Activated T-helper 2 cell treated with anti-CD3 and anti-CD28 coated beads, Interferon-gamma antibody, Interleukin-2, Interleukin-4, amounts not matched to agents 10 μg/mL and 5 μg/mL and 100 μg/mL, durations not matched to agents 14 hours and 24 hours and 36 hours (primary cell): Measurements from ENCODE around the gene ARHGAP24. TPM values are rescaled to one million over a fixed set of nuclear protein-coding genes. Genes with fewer than 3 reads are reported as not detected.

Experiments used
- DNase-seq: peaks from one replicate; pipeline ENCODE4 v3.0.0; 2021; ENCODE audit warnings: low spot score
- H3K27ac Mint-ChIP-seq: one replicate; pipeline ENCODE4 v1.8.0; 2021; ENCODE audit warnings: mixed read lengths
- H3K27me3 Mint-ChIP-seq: one replicate; pipeline ENCODE4 v1.8.0; 2021; ENCODE audit warnings: low read depth, mixed read lengths
- H3K36me3 Mint-ChIP-seq: one replicate; pipeline ENCODE4 v1.8.0; 2021; ENCODE audit warnings: low read depth, mixed read lengths
- H3K4me1 Mint-ChIP-seq: one replicate; pipeline ENCODE4 v1.8.0; 2021; ENCODE audit warnings: low read depth, mixed read lengths
- H3K4me3 Mint-ChIP-seq: one replicate; pipeline ENCODE4 v1.8.0; 2021; ENCODE audit warnings: low read depth, mild to moderate bottlenecking, moderate library complexity, mixed read lengths
- H3K9me3 Mint-ChIP-seq: one replicate; pipeline ENCODE4 v1.8.0; 2021; ENCODE audit warnings: mixed read lengths
- intact Hi-C: fragments of 100-400 bp; cut with micrococcal nuclease; formaldehyde crosslinking; loops from one replicate; pipeline ENCODE4 v1.15.1; 2023
- total RNA-seq: library from RNA; stranded (reverse); gene quantifications from 2 replicates; pipeline ENCODE4 v1.2.3, GENCODE V29; 2022

The ARHGAP24 gene
- total RNA-seq, 1 donor from 2014 or later: not detected

DNA sequence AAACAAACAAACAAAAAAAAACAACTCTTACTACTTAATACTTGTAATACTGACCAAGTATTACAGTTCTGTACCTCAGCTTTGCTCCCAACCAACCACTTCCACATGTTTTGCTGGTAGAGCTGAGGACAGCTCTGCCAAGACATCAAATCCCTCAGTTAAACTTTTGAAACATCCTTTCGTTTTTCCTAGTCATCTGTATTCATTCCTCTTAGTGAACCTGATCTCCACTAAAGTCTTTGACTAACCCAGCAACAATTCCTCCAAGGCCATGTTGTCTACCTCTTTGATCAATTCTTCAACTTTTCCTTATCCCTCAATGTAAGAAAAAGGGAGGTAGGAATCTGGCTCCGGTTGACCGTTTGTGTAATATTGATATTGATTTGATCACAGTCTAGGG lies 247.5 kb downstream of the ARHGAP24 start:
- H3K4me3 Mint-ChIP-seq: no peak overlapping the region
- no peaks in the 10 kb centered on the region for H3K27me3 Mint-ChIP-seq
- no peak for DNase-seq
- intact Hi-C loops: no loop called here
- no peaks in the 10 kb centered on the region for H3K9me3 Mint-ChIP-seq
- H3K4me1 Mint-ChIP-seq: no peaks in the 10 kb centered on the region
- H3K36me3 Mint-ChIP-seq: no peaks in the 10 kb centered on the region
- no peak overlapping the region for H3K27ac Mint-ChIP-seq

GRCh38 chr4:85722807-85723206 lies 247.9 kb downstream of the ARHGAP24 start:
- intact Hi-C loops: no loop called here
- H3K4me3 Mint-ChIP-seq: no peak overlapping the region
- H3K9me3 Mint-ChIP-seq: no peaks in the 10 kb centered on the region
- H3K27ac Mint-ChIP-seq: no peak overlapping the region
- no peaks in the 10 kb centered on the region for H3K36me3 Mint-ChIP-seq
- no peaks in the 10 kb centered on the region for H3K27me3 Mint-ChIP-seq
- no peak for DNase-seq
- H3K4me1 Mint-ChIP-seq: no peaks in the 10 kb centered on the region

GRCh38 chr4:85724791-85725563 lies 250.0 kb downstream of the ARHGAP24 start:
- no peaks in the 10 kb centered on the region for H3K4me1 Mint-ChIP-seq
- intact Hi-C loops: no loop called here
- H3K27ac Mint-ChIP-seq: no peak overlapping the region

DNA sequence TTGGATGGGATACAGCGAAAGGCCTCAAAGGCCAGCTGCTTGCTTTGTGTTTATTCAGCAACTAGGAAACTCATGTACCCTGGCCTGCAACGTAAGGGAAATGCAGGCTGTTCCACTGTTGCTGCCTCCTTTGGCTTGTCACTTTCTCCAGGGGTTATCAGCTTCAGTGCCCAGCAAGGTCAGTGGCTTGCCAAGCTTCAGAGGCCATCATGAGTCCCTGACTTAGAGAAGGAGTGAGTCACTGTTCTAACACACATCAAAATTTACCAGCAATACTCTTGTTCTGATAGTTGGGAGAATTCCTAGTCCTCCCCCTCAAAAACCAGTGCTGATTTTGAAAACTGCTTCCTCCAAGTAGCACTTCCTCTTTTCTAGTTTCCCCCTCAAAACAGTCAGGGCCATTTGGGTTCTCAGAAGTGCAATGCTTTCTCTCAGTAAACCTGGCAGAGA lies 250.8 kb downstream of the ARHGAP24 start:
- H3K4me1 Mint-ChIP-seq: no peaks in the 10 kb centered on the region
- H3K27me3 Mint-ChIP-seq: no peaks in the 10 kb centered on the region
- H3K36me3 Mint-ChIP-seq: no peaks in the 10 kb centered on the region
- intact Hi-C loops: no loop called here
- no peak overlapping the region for H3K4me3 Mint-ChIP-seq
- H3K27ac Mint-ChIP-seq: no peak overlapping the region
- no peaks in the 10 kb centered on the region for H3K9me3 Mint-ChIP-seq
- DNase-seq: no peak

More at GRCh38 chr4:85724791-85725563, 250.0 kb downstream of the ARHGAP24 start:
- Mint-ChIP-seq H3K27me3 (no peaks in the 10 kb centered on the region), H3K4me3 (no peak overlapping the region), H3K36me3 (no peaks in the 10 kb centered on the region), H3K9me3 (no peaks in the 10 kb centered on the region)
- DNase-seq: no peak

- Mint-ChIP-seq H3K27me3 (no peaks in the 10 kb centered on the region), H3K36me3 (no peaks in the 10 kb centered on the region), H3K27ac (no peak overlapping the region), H3K4me3 (no peak overlapping the region), H3K4me1 (no peaks in the 10 kb centered on the region), H3K9me3 (no peaks in the 10 kb centered on the region)
- intact Hi-C loops: no loop called here
- no peak for DNase-seq
These were observed 251.6 kb downstream of the ARHGAP24 start for GRCh38 chr4:85726555-85726954.

GRCh38 chr4:85728464-85728863 lies 253.5 kb downstream of the ARHGAP24 start:
- H3K9me3 Mint-ChIP-seq: no peaks in the 10 kb centered on the region
- intact Hi-C loops: no loop called here
- no peaks in the 10 kb centered on the region for H3K4me1 Mint-ChIP-seq

GRCh38 chr4:85732124-85732523 lies 257.2 kb downstream of the ARHGAP24 start:
- intact Hi-C loops: no loop called here
- Mint-ChIP-seq H3K27ac (no peak overlapping the region), H3K36me3 (no peaks in the 10 kb centered on the region), H3K4me1 (no peaks in the 10 kb centered on the region), H3K9me3 (no peaks in the 10 kb centered on the region), H3K4me3 (no peak overlapping the region), H3K27me3 (no peaks in the 10 kb centered on the region)
- no peak for DNase-seq

More at GRCh38 chr4:85728464-85728863, 253.5 kb downstream of the ARHGAP24 start:
- H3K27me3 Mint-ChIP-seq: no peaks in the 10 kb centered on the region
- DNase-seq: no peak
- no peak overlapping the region for H3K27ac Mint-ChIP-seq
- no peaks in the 10 kb centered on the region for H3K36me3 Mint-ChIP-seq
- no peak overlapping the region for H3K4me3 Mint-ChIP-seq

GRCh38 chr4:85733798-85734197 lies 258.8 kb downstream of the ARHGAP24 start:
- no peak for DNase-seq
- Mint-ChIP-seq H3K9me3 (no peaks in the 10 kb centered on the region), H3K36me3 (no peaks in the 10 kb centered on the region), H3K27ac (no peak overlapping the region), H3K27me3 (no peaks in the 10 kb centered on the region), H3K4me1 (no peaks in the 10 kb centered on the region), H3K4me3 (no peak overlapping the region)
- intact Hi-C loops: no loop called here

DNA sequence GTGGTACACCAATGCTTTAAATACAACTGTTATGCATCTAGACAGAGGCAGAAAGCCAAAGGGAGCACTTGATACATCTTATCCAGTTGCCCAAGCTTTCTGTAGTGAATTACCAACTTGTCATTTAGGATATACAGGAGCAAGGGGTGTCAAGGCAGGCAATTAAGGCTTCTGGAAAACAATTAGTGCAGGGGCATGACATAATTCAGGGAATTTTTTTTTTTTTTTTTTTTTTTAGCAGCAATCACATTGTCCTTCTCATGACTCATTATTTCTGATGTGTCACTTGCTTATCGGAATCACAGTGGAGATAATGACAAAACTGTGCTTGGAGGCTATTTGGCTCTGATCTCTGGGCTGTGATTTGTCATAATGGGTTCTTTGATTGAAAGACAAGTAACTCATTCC lies 259.5 kb downstream of the ARHGAP24 start:
- Mint-ChIP-seq H3K36me3 (no peaks in the 10 kb centered on the region), H3K4me1 (no peaks in the 10 kb centered on the region), H3K4me3 (no peak overlapping the region), H3K9me3 (no peaks in the 10 kb centered on the region), H3K27ac (no peak overlapping the region), H3K27me3 (no peaks in the 10 kb centered on the region)
- intact Hi-C loops: no loop called here
- no peak for DNase-seq

GRCh38 chr4:85736571-85736970 lies 261.6 kb downstream of the ARHGAP24 start:
- H3K9me3 Mint-ChIP-seq: no peaks in the 10 kb centered on the region
- no peaks in the 10 kb centered on the region for H3K36me3 Mint-ChIP-seq
- intact Hi-C loops: no loop called here
- no peak overlapping the region for H3K27ac Mint-ChIP-seq
- no peaks in the 10 kb centered on the region for H3K27me3 Mint-ChIP-seq
- H3K4me3 Mint-ChIP-seq: no peak overlapping the region
- no peaks in the 10 kb centered on the region for H3K4me1 Mint-ChIP-seq
- DNase-seq: no peak

GRCh38 chr4:85737254-85737653 lies 262.3 kb downstream of the ARHGAP24 start:
- Mint-ChIP-seq H3K27me3 (no peaks in the 10 kb centered on the region), H3K36me3 (no peaks in the 10 kb centered on the region), H3K4me1 (no peaks in the 10 kb centered on the region), H3K4me3 (no peak overlapping the region), H3K9me3 (no peaks in the 10 kb centered on the region), H3K27ac (no peak overlapping the region)
- intact Hi-C loops: no loop called here
- no peak for DNase-seq

DNA sequence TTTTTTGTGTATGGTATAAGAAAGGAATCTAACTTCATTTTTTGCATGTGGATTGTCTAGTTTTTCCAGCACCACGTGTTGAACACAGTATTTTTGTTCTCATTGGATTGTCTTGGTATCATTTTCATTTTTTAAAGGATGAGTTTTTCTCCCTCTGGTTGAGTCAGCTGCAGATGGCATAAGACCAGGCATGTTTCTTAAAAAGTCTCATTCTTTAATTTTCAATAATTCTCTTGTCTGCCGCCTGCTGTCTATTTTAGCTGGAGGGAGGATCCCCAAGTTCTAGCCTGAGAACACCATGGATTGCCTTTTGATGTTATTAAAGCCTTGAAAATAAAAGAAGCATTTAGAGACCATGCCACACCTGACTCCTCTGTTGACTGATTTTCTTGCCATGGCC lies 263.8 kb downstream of the ARHGAP24 start:
- H3K27me3 Mint-ChIP-seq: no peaks in the 10 kb centered on the region
- intact Hi-C loops: no loop called here
- no peak overlapping the region for H3K27ac Mint-ChIP-seq
- no peaks in the 10 kb centered on the region for H3K9me3 Mint-ChIP-seq
- no peaks in the 10 kb centered on the region for H3K4me1 Mint-ChIP-seq
- no peak for DNase-seq
- no peak overlapping the region for H3K4me3 Mint-ChIP-seq
- H3K36me3 Mint-ChIP-seq: no peaks in the 10 kb centered on the region

- no peaks in the 10 kb centered on the region for H3K9me3 Mint-ChIP-seq
- intact Hi-C loops: no loop called here
These were observed 265.5 kb downstream of the ARHGAP24 start for GRCh38 chr4:85740431-85740861.

More at GRCh38 chr4:85740431-85740861, 265.5 kb downstream of the ARHGAP24 start:
- Mint-ChIP-seq H3K4me1 (no peaks in the 10 kb centered on the region), H3K27ac (no peak overlapping the region), H3K36me3 (no peaks in the 10 kb centered on the region), H3K27me3 (no peaks in the 10 kb centered on the region), H3K4me3 (no peak overlapping the region)
- DNase-seq: no peak
